GM19455 (cell line): ENCODE results near the gene ZBTB46.

Experiments used
- ATAC-seq: cut with Tn5 transposase; IDR thresholded peaks from one replicate; pipeline ENCODE4 v1.9.1; 2021; ENCODE audit not compliant: unreplicated experiment

Gene ZBTB46

GRCh38 chr20:63697357-63697867, 133.7 kb downstream of the ZBTB46 start:
- ATAC-seq: no peak

GRCh38 chr20:63696628-63697356, 134.3 kb downstream of the ZBTB46 start, which contains the start of gene TNFRSF6B:
Gene TNFRSF6B (plus strand): TSS chr20:63696652. CDS start chr20:63696768, 116 bp downstream.
- no peak for ATAC-seq

DNA sequence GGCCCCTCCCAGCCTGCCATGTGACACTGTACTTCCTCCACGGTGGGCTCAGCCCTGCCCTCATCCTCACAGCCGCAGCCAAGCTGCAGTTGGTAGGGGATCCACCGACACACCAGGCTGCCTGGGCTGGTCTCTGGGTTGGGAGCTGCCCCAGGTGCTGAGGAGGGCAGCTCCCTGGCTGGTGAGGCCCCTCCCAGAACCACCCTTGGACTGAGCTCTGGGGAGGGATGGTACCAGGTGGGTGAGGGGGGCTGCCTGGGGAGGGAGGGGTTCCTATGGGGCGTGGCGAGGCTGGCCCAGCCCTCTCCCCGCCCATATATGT, 134.8 kb downstream of the ZBTB46 start:
- ATAC-seq: no peak

DNA sequence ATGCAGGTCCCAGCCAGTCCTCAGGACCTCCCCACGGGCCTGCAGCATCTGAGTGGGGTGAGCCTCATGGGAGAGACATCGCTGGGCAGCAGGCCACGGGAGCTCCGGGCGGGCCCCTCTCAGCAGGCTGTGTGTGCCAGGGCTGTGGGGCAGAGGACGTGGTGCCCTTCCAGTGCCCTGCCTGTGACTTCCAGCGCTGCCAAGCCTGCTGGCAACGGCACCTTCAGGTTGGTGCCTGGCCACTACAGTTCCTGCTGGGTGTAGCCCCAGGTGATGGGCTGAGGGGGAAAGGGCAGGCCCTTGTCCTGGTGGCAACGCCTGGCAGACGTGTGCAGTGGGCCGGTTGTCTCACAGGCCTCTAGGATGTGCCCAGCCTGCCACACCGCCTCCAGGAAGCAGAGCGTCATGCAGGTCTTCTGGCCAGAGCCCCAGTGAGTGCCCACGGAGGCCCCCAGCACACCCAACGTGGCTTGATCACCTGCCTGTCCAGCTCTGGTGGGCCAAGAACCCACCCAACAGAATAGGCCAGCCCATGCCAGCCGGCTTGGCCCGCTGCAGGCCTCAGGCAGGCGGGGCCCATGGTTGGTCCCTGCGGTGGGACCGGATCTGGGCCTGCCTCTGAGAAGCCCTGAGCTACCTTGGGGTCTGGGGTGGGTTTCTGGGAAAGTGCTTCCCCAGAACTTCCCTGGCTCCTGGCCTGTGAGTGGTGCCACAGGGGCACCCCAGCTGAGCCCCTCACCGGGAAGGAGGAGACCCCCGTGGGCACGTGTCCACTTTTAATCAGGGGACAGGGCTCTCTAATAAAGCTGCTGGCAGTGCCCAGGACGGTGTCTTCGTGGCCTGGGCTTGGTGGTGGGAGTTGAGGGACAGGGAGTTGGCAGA, 135.4 kb downstream of the ZBTB46 start:
- ATAC-seq: no peak

GRCh38 chr20:63694584-63695423, 136.3 kb downstream of the ZBTB46 start:
- no peak for ATAC-seq

DNA sequence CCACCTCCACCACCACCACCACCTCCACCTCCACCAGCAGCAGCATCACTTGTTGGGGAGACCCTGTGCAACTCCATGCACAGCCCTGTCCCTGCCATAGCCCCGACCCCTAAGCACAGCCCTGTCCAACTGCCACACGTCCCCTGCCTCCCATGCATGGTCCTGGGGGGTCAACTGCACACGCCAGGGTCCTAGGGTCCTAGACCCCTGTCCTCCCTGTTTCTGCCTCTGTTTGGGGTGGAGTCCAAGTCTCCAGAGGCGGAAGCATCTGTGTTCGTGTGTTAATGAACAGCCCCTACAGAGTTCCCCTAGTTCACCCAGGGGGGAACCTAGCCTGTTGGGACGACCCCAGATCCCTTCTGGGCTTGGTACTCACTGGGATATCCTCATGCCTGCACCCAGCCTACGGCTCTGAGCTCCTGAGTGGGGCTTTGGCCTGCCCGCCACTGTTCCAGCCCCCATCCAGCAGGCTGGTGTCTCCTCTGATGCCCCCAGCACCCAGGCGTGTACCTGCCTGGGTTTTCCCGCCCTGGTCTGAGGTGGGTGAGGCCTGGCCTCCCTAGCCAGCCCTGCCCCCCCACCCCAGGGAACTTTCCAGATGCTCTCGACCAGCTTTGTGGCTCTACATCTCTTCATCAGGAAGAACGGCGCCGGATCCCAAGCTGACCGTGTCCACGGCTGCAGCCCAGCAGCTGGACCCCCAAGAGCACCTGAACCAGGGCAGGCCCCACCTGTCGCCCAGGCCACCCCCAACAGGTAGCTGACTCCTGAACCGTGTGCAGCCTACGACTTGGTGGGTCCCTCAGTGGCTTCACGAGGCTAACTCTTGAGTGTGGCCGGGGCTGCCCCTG, 137.1 kb downstream of the ZBTB46 start:
- ATAC-seq: no peak
